NB4 (cell line): ENCODE measurements around the gene ANKRD2.

Experiments
- DNase-seq: peaks from one replicate; pipeline ENCODE4 v3.0.0; 2010; ENCODE audit warnings: low read depth
- H3K4me3 ChIP-seq: one replicate; pipeline ENCODE4 v1.5.1; 2011; ENCODE audit warnings: mild to moderate bottlenecking, low read depth, low read length, moderate library complexity
- CTCF ChIP-seq: IDR thresholded peaks from one replicate; pipeline ENCODE4 v1.5.1; 2012; ENCODE audit warnings: low read depth, low read length
- MAX ChIP-seq: IDR thresholded peaks from 2 replicates; pipeline ENCODE4 v1.6.1; 2011; ENCODE audit warnings: low read depth, low read length
- MYC ChIP-seq: IDR thresholded peaks from 2 replicates; pipeline ENCODE4 v1.6.1; 2011; ENCODE audit warnings: low read depth, low read length
- POLR2A ChIP-seq: IDR thresholded peaks from 2 replicates; pipeline ENCODE4 v1.6.1; 2011; ENCODE audit warnings: mild to moderate bottlenecking; ENCODE audit not compliant: insufficient read length; ENCODE audit errors: extremely low read depth

The ANKRD2 gene

GRCh38 chr10:97563337-97563736 lies 9.2 kb upstream of the ANKRD2 start:
- TF ChIP-seq CTCF (no peak), MYC (no peak), MAX (no peak), POLR2A (no peak)
- no peak for DNase-seq
- H3K4me3 ChIP-seq, result no peak overlapping the region

GRCh38 chr10:97564776-97565175 lies 7.8 kb upstream of the ANKRD2 start:
- H3K4me3 ChIP-seq, result no peak overlapping the region
- TF ChIP-seq MAX (no peak), MYC (no peak), CTCF (no peak), POLR2A (no peak)
- DNase-seq, result no peak

GRCh38 chr10:97566336-97566996 lies 6.1 kb upstream of the ANKRD2 start:
- no peak overlapping the region for H3K4me3 ChIP-seq
- DNase-seq, result no peak
- TF ChIP-seq MAX, result no peak
- no peak for TF ChIP-seq POLR2A

- DNase-seq, result no peak
- H3K4me3 ChIP-seq, result no peak overlapping the region
- TF ChIP-seq MYC, result no peak
- TF ChIP-seq MAX, result no peak
- TF ChIP-seq CTCF, result no peak
- no peak for TF ChIP-seq POLR2A
Measured at GRCh38 chr10:97567891-97568290, 4.7 kb upstream of the ANKRD2 start.

GRCh38 chr10:97570146-97570788 lies 2.3 kb upstream of the ANKRD2 start:
- DNase-seq, result no peak
- no peak overlapping the region for H3K4me3 ChIP-seq
- TF ChIP-seq POLR2A (no peak), MAX (no peak), MYC (no peak), CTCF (no peak)

GRCh38 chr10:97570789-97571471 lies 1.6 kb upstream of the ANKRD2 start:
- H3K4me3 ChIP-seq, result no peak overlapping the region
- DNase-seq, result no peak
- TF ChIP-seq CTCF (no peak), MYC (no peak), POLR2A (no peak), MAX (no peak)
